Loucy (cell line): ENCODE measurements around the gene LMO7.

ENCODE experiments used
- EZH2phosphoT487 ChIP-seq: fragments of 200-600 bp; IDR thresholded peaks from 2 replicates; pipeline ENCODE4 v1.6.1; 2018; ENCODE audit warnings: antibody characterized with exemption, mild to moderate bottlenecking, moderate library complexity, borderline replicate concordance
- TF ChIP-seq, protein P1 (sequence below): fragments of 200-600 bp; sonication (generic); conservative IDR thresholded peaks from 2 replicates; pipeline ENCODE4 v1.5.1; 2014; ENCODE audit warnings: mild to moderate bottlenecking, antibody characterized with exemption, low read length

DNA sequence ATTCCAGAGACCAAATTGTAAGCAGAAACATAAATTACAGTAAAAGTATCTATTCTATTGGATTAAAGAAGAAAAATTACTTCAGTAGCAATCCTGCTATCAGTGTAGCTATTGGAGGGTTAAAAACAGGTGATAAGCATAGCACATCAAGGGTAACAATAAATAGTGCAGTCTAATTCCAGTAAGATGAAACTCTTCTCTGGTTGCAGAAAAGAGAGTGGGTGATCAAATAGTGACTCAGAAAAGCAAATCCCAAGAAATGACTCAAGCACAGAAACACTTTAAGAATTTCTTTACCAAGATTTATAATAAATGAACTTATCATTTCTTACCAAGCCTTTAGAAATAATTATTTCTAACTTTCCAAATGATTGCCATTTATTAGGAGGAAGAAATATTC lies 135.7 kb downstream of the LMO7 start:
- TF ChIP-seq, protein P1, sequence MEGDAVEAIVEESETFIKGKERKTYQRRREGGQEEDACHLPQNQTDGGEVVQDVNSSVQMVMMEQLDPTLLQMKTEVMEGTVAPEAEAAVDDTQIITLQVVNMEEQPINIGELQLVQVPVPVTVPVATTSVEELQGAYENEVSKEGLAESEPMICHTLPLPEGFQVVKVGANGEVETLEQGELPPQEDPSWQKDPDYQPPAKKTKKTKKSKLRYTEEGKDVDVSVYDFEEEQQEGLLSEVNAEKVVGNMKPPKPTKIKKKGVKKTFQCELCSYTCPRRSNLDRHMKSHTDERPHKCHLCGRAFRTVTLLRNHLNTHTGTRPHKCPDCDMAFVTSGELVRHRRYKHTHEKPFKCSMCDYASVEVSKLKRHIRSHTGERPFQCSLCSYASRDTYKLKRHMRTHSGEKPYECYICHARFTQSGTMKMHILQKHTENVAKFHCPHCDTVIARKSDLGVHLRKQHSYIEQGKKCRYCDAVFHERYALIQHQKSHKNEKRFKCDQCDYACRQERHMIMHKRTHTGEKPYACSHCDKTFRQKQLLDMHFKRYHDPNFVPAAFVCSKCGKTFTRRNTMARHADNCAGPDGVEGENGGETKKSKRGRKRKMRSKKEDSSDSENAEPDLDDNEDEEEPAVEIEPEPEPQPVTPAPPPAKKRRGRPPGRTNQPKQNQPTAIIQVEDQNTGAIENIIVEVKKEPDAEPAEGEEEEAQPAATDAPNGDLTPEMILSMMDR = no peak
- no peak for TF ChIP-seq EZH2phosphoT487
